ENCODE results near the gene SPOPL. TPM values are rescaled to one million over a fixed set of nuclear protein-coding genes. Genes with fewer than 3 reads are reported as not detected.

The SPOPL gene
- total and polyA plus RNA-seq, 2 donors (not counting 1 experiment from before 2014, with no cell fraction given) = 14.0 to 53.6 TPM

- Mint-ChIP-seq H3K9me3 (ENCODE audit: insufficient read depth) (no peaks in the 10 kb centered on the region), H3K4me1 (no peaks in the 10 kb centered on the region), H3K27ac (no peak overlapping the region), H3K27me3 (no peaks in the 10 kb centered on the region), H3K4me3 (no peak overlapping the region)
- Histone ChIP-seq H3K27me3 (replicated peaks in 1 of 4; ENCODE audit: control extremely low read depth in 1 of 4, control insufficient read depth in 3 of 4, insufficient read depth in 4 of 4, low read length in 3 of 4) (no peaks in the 10 kb centered on the region), H3K36me3 (replicated peaks in 1 of 2; ENCODE audit: control extremely low read depth in 1 of 2, control insufficient read depth in 1 of 2, extremely low read depth in 1 of 2, insufficient read depth in 2 of 2, low read length in 1 of 2) (no peaks in the 10 kb centered on the region), H2AFZ (ENCODE audit: insufficient read depth, low read depth, low read length, poor library complexity, severe bottlenecking) (no peak overlapping the region), H3K9ac (ENCODE audit: low read length) (no peak overlapping the region), H3K4me3 (ENCODE audit: control extremely low read depth in 1 of 5, extremely low read depth in 1 of 5, insufficient read depth in 1 of 5, low read depth in 2 of 5, low read length in 4 of 5) (no peak overlapping the region), H3K27ac (ENCODE audit: low read length in 2 of 2) (no peak overlapping the region), H3K9me3 (ENCODE audit: control extremely low read depth in 1 of 3, control insufficient read depth in 2 of 3, insufficient read depth in 1 of 3, low read length in 2 of 3) (no peaks in the 10 kb centered on the region), H3K79me2 (ENCODE audit: control insufficient read depth, insufficient read depth, low read length) (no peaks in the 10 kb centered on the region), H3K4me2 (replicated peaks; ENCODE audit: low read depth, low read length, poor library complexity, severe bottlenecking) (no peak overlapping the region), H4K20me1 (ENCODE audit: control insufficient read depth, insufficient read depth, low read length, poor library complexity, severe bottlenecking) (no peaks in the 10 kb centered on the region), H3K4me1 (ENCODE audit: control insufficient read depth in 2 of 2, insufficient read depth in 2 of 2, low read length in 2 of 2) (no peaks in the 10 kb centered on the region)
- TF ChIP-seq CTCF (IDR thresholded peaks at IDR 0.05) (no peak), EZH2 (IDR thresholded peaks at IDR 0.05; ENCODE audit: borderline replicate concordance, insufficient read depth, low read depth, low read length, poor library complexity, severe bottlenecking) (no peak)
- ChIA-PET POLR2A (no interaction called here), CTCF (interaction anchor here (0.8 to 1.2 kb wide), 2 partner anchors 10 to 19 kb away, joined by 3 read pairs; no protein-coding TSS in a partner anchor)
- intact Hi-C loops (cut with micrococcal nuclease) = no loop called here
- WGBS (ENCODE audit: insufficient coverage) = 100% methylated on average over 1 of the region's 4 CpGs
- ATAC-seq (ENCODE audit: low read depth) (no peak), DNase-seq (no peak)
Measured at GRCh38 chr2:138490673-138491494, 10.7 kb upstream of the SPOPL start.

- no peak for DNase-seq
- no peak for TF ChIP-seq EZH2 (IDR thresholded peaks at IDR 0.05; ENCODE audit: borderline replicate concordance, insufficient read depth, low read depth, low read length, poor library complexity, severe bottlenecking)
- no peak for TF ChIP-seq CTCF (IDR thresholded peaks at IDR 0.05)
- Mint-ChIP-seq H3K27ac (no peak overlapping the region), H3K9me3 (ENCODE audit: insufficient read depth) (no peaks in the 10 kb centered on the region), H3K4me3 (no peak overlapping the region), H3K27me3 (no peaks in the 10 kb centered on the region), H3K4me1 (no peaks in the 10 kb centered on the region)
- Histone ChIP-seq H3K36me3 (replicated peaks in 1 of 2; ENCODE audit: control extremely low read depth in 1 of 2, control insufficient read depth in 1 of 2, extremely low read depth in 1 of 2, insufficient read depth in 2 of 2, low read length in 1 of 2) (no peaks in the 10 kb centered on the region), H3K27me3 (replicated peaks in 1 of 4; ENCODE audit: control extremely low read depth in 1 of 4, control insufficient read depth in 3 of 4, insufficient read depth in 4 of 4, low read length in 3 of 4) (no peaks in the 10 kb centered on the region), H3K27ac (ENCODE audit: low read length in 2 of 2) (no peak overlapping the region), H4K20me1 (ENCODE audit: control insufficient read depth, insufficient read depth, low read length, poor library complexity, severe bottlenecking) (no peaks in the 10 kb centered on the region), H3K79me2 (ENCODE audit: control insufficient read depth, insufficient read depth, low read length) (no peaks in the 10 kb centered on the region), H3K4me2 (replicated peaks; ENCODE audit: low read depth, low read length, poor library complexity, severe bottlenecking) (no peak overlapping the region), H3K9ac (ENCODE audit: low read length) (no peak overlapping the region), H3K4me1 (ENCODE audit: control insufficient read depth in 2 of 2, insufficient read depth in 2 of 2, low read length in 2 of 2) (no peaks in the 10 kb centered on the region), H2AFZ (ENCODE audit: insufficient read depth, low read depth, low read length, poor library complexity, severe bottlenecking) (no peak overlapping the region), H3K9me3 (ENCODE audit: control extremely low read depth in 1 of 3, control insufficient read depth in 2 of 3, insufficient read depth in 1 of 3, low read length in 2 of 3) (no peaks in the 10 kb centered on the region), H3K4me3 (ENCODE audit: control extremely low read depth in 1 of 5, extremely low read depth in 1 of 5, insufficient read depth in 1 of 5, low read depth in 2 of 5, low read length in 4 of 5) (no peak overlapping the region)
- no peak for ATAC-seq (ENCODE audit: low read depth)
- ChIA-PET POLR2A (no interaction called here), CTCF (interaction anchor here (1.2 kb wide), 1 partner anchor 20 kb away, joined by 3 read pairs; no protein-coding TSS in a partner anchor)
- intact Hi-C loops (cut with micrococcal nuclease) = no loop called here
Measured at GRCh38 chr2:138491495-138491862, 10.1 kb upstream of the SPOPL start.

Data from B cell (primary cell).